NCI-H2029 treated with DMSO at 0.1 percent for 48 hours (cell line): ENCODE measurements around the gene PERM1.
A peak's percentile ranks its signal among the peaks of the same experiment; 100 is the strongest.
"Not testable (repeated sequence)": the region's sequence is repeated elsewhere in the genome, so short reads cannot be mapped to it uniquely, and the experiment has no call there.

Source experiments
- DNase-seq: peaks from one replicate; lab custom pipeline; 2025; lab: John Stamatoyannopoulos, UW

The PERM1 gene

GRCh38 chr1:964691-965525 is 17.0 kb downstream of the PERM1 start:
- DNase-seq = no peak

GRCh38 chr1:963746-964525 is 18.0 kb downstream of the PERM1 start:
- no peak for DNase-seq

DNA sequence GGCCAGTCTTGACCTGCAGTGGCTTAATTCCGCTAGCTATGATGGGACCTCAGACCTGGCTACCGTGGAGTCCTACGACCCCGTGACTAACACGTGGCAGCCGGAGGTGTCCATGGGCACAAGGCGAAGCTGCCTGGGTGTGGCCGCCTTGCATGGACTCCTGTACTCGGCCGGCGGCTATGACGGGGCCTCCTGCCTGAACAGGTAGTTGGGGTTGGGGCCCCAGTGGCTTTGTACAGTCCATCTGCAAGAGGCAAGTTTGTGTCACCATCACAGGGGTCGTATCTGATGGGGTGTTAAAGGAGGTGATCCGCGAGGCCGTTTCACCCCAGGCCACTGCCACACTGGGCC is 18.6 kb downstream of the PERM1 start:
- no peak for DNase-seq

GRCh38 chr1:962381-963300 is 19.3 kb downstream of the PERM1 start:
- no peak for DNase-seq

DNA sequence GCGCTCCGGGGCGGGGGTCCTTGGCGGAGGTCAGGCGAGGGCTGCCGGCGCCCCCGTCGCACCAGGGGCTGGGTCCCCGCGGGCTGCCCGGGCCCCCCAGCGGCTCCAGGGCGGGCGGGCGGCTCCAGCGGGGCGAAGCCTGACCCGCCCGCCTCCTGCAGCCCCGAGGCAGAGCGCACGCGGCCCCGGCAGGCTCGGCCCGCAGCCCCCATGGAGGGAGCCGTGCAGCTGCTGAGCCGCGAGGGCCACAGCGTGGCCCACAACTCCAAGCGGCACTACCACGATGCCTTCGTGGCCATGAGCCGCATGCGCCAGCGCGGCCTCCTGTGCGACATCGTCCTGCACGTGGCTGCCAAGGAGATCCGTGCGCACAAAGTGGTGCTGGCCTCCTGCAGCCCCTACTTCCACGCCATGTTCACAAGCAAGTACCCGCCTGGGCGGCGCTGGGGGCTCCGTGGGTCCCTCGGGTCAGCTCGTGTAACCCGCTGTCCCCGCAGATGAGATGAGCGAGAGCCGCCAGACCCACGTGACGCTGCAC is 20.7 kb downstream of the PERM1 start:
- no peak for DNase-seq

GRCh38 chr1:960363-961131 is 21.3 kb downstream of the PERM1 start, which contains the start of gene KLHL17:
KLHL17 (plus strand) TSS chr1:960584; CDS start chr1:960694, 110 bp downstream.
- DNase-seq = no peak

- no peak for DNase-seq
These were observed 22.0 kb downstream of the PERM1 start for GRCh38 chr1:959731-960362.

DNA sequence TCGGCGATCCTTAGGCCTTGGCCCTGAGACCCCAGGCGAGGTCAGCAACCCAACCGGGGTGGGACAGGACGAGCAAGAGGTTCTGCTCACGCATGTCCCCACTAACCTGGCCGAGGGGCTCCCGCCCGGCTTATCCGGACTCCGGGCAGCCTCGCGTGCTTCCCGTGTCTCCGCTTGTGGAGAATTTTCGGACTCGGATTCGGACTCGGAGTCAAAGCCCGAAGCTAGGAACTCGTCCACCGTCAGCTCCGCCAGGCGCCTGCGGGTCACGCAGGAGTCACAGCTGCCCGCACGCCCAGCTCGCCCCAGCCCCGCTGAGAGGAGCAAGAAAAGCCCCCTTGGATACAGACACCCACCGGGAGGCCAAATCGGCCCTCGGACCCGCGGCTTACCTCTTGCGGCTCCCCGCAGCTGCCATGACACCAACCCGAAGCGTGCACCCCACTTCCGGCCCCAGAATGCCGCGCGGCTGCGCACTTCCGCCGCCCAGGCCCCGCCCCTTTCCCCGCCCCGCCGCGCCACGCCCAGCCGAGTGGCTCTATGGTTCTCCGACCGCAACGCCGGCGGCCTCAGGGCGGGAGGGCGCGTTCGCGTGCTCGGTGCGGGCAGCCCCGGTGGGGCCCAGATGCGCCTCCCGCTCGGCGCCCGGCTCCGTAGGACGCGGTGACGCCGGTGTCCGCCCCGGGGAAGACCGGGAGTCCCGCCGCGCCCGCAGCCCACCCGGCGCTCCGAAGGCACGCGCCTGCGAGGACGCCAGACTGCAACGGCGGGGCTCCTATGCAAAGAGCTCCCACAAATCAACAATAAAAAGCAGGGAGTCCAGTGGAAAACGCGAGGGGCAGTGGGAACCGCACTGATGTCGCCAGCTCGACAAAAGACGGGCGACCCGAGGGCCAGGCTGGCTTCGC is 22.8 kb downstream of the PERM1 start, which contains the start of gene NOC2L:
TSS of gene NOC2L (minus strand) at position 434 of the 908 bp plus-strand sequence. CDS start at position 418, 16 bp downstream.
- peak; percentile 42 for DNase-seq

DNA sequence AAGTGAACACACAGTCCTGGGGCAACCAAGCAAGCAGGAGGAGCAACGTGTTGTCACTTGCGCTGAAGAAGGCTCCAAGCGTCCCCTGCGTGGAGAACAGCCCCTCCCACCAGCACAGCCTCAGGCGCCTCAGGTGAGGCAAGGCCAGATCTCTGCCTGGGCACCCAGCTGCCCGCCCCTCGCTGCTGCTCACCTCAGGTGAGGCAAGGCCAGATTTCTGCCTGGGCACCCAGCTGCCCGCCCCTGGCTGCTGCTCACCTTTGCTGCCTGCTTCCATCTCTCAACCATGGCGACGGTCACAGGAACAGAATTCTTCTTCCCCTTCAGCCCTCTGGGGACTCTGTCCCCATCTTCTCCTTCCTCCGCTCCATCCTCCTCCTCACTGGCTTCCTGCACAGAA is 25.3 kb downstream of the PERM1 start:
- no peak for DNase-seq

DNA sequence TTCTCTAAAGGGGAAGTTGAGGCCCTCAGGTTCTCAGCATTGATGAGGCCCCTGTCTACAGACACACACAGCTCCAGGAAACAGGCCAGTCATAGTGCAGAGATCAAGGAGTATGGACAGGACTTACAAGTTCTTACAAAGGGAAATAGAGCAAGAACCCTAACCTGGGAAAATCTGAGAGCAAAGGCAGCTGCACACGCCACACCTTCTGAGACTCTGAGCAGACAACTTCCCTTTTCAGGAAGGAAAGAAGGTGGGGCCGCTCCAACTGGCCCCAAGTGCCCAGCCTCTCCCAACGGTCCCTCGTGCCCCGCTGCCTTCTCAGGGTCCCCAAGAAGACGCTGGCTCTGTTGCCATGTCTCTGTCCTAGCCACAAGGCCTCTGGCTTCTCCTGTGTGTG is 26.4 kb downstream of the PERM1 start:
- DNase-seq = no peak

GRCh38 chr1:954927-955326 is 27.0 kb downstream of the PERM1 start:
- DNase-seq = no peak

DNA sequence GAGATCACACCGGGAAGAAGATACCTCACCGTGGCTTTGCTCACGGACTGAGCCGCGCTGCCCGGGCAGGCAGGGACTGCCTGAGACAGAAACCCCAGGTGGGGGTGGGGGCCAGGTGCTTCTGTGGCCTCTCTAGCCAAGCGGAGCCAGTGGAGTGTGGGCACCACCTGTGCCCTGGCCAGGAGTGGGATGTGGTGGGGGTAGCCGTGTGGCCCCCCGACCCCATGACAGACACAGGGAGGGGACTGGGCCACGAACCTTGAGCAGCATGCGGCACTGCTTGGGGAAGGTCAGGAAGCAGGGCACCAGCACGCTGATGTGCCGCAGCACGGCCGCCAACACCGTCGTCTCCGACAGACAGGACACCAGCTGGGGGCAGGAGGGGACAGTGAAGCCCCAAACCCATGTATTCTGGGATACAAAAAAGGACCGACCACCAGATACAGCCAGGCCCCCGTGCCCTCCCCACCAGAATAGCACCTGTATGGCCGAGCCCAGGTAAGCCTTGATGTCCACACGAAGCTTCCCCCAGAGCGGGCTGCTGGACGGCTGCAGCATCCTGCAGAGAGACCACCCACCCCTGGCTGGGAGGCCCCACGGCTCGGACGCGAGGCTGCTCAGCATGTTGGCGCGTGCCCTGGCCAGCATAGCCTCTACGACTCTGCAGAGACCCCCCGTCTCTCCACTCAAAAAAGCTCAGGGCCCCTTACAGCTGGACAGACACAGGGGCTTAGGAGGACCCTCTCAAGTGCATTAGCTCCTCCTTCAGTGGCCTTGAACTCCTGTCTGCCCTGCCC is 28.2 kb downstream of the PERM1 start:
- DNase-seq = no peak

GRCh38 chr1:952603-953002 is 29.3 kb downstream of the PERM1 start:
- DNase-seq = no peak

DNA sequence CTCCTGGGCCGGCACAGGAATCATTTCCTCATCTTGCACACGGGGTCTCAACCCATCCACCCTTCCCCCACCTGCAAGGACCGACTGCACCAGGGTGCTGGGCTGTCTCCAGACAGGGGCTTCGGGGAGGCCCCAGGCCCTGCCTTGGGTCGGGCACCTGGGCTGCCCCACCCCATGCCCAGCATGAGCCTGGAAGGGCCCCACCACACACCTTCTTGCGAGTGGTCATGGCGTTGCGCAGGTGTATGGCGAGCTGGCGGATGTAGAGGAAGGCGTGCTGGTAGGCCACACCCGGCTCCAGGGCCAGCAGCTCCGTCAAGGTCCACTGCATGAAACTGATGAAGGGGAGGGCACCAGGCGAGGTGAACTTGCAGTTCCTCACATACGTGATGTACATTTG is 29.7 kb downstream of the PERM1 start:
- DNase-seq = no peak

GRCh38 chr1:951364-951763 is 30.5 kb downstream of the PERM1 start:
- DNase-seq = no peak

DNA sequence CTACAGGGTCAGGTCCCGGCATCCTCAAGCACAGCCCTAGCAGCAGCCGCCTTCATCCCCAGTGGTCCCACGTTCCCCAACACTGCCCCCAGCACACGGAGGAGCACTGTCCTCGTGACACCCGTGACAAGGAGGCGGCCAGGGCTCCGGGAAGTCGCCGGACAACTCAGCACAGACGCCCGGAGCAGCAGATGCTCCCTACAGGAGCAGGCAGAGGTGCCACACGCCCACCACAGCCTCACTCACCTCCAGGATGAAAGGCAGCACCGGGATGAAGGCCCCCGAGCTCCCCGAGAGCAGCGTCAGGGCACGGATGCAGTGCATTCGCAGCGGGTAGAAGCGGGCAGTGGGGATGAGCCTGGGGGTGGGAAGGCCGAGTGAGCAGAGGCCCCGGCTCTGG is 31.0 kb downstream of the PERM1 start:
- DNase-seq = no peak

DNA sequence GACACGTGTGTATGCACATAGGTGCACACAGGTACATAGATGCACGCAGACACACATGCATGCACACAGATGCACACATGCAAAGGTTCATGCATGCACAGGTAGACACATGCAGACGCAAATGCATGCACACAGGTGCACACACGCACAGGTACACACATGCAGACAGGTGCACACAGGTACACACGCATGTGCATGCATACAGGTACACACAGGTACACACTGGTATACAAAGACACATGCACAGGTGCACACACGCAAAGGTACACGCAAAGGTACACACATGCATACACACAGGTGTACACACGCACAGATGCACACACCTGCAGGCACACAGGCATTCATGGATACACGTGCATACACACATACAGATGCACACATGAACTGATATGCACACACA is 31.6 kb downstream of the PERM1 start:
- DNase-seq = no peak

DNA sequence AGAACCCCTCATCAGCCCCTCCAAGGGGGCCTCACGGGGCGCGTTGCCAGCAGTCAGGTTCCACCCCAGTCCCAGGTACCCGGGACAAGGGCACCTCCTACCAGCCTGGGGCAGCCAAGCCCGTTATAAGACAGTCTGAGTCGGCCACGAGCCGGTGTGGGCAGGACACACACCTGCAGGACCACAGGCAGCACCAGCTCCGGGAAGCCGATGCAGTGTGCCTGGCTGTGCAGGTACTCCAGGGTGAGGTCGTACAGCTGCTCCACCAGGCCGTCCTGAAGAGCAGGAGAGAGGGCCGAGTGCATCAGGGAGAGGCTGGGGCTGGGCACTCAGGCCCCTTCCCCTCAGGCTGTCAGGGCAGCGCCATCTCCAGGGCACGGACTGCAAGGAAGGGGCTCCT is 33.9 kb downstream of the PERM1 start:
- DNase-seq = no peak

GRCh38 chr1:946811-947210 is 35.1 kb downstream of the PERM1 start:
- DNase-seq = not testable (repeated sequence)
